GM12878 (cell line): ENCODE results near the gene ASPG. TPM values are rescaled to one million over a fixed set of nuclear protein-coding genes. Genes with fewer than 3 reads are reported as not detected.

Experiments used
- ATAC-seq: fragments of 200-7000 bp; cut with Tn5 transposase; 3 replicates; pipeline ENCODE4 v1.9.1; 2020; ENCODE audit warnings: mild to moderate bottlenecking, moderate library complexity
- BruUV-seq: library from RNA; stranded (reverse); fragments of 400-500 nt; replicated peaks from 2 replicates; lab custom pipeline; 2021; lab: Mats Ljungman, UMichigan
- CTCF ChIA-PET: fragments of 300-600 bp; sonication (Branson Sonifier 250); formaldehyde crosslinking; extraction: SDS; loops from one replicate; lab custom pipeline; 2021; ENCODE audit warnings: inconsistent platforms; lab: Yijun Ruan, JAX
- POLR2A ChIA-PET: fragments of 350-600 bp; formaldehyde crosslinking; extraction: SDS; loops from one replicate; lab custom pipeline; 2021; ENCODE audit warnings: inconsistent platforms; lab: Charles Lee
- RAD21 ChIA-PET: fragments of 300-600 bp; sonication (Branson Sonifier 250); formaldehyde crosslinking; loops from one replicate; lab custom pipeline; 2023; ENCODE audit warnings: antibody characterized with exemption; ENCODE audit not compliant: unreplicated experiment; lab: Charles Lee
- SMC1A ChIA-PET: fragments of 300-600 bp; sonication (Branson Sonifier 250); formaldehyde crosslinking; loops from one replicate; lab custom pipeline; 2023; ENCODE audit not compliant: unreplicated experiment, uncharacterized antibody; lab: Charles Lee
- DNase-seq: peaks from one replicate; pipeline ENCODE4 v3.0.0-alpha.2; 2011; ENCODE audit warnings: low read depth, low spot score
- FAIRE-seq: peaks from 3 replicates; lab custom pipeline; 2011; peaks lifted over from hg19 to GRCh38; lab: Jason Lieb, UNC
- H2AFZ ChIP-seq: 2 replicates; pipeline ENCODE4 v1.6.0; 2011; ENCODE audit warnings: low read depth, low read length, control low read depth; ENCODE audit not compliant: control insufficient read depth
- H3K27ac ChIP-seq: 2 replicates; pipeline ENCODE4 v1.5.1; 2011; ENCODE audit warnings: control low read depth; ENCODE audit not compliant: control insufficient read depth, insufficient read depth
- H3K27me3 ChIP-seq, 2 experiments: replicated peaks in 1 of 2; 2 replicates each; pipeline versions ENCODE4 v1.6.0 to v1.6.1; 2011; ENCODE audit warnings: low read length in 1 of 2; ENCODE audit not compliant: control insufficient read depth in 2 of 2, insufficient read depth in 2 of 2
- H3K36me3 ChIP-seq, 2 experiments: 2 replicates each; pipeline ENCODE4 v1.5.1; 2011; ENCODE audit warnings: low read length in 1 of 2; ENCODE audit not compliant: control insufficient read depth in 2 of 2, insufficient read depth in 2 of 2
- H3K4me1 ChIP-seq: 2 replicates; pipeline ENCODE4 v1.6.1; 2011; ENCODE audit warnings: mild to moderate bottlenecking, low read length, moderate library complexity, mixed read lengths; ENCODE audit not compliant: control insufficient read depth, insufficient read depth
- H3K4me2 ChIP-seq: 2 replicates; pipeline ENCODE4 v1.6.0; 2011; ENCODE audit warnings: control low read depth; ENCODE audit not compliant: control insufficient read depth, insufficient read depth
- H3K4me3 ChIP-seq: fragments of 200-600 bp; sonication (generic); 2 replicates; pipeline ENCODE4 v1.5.1; 2016
- H3K79me2 ChIP-seq: 2 replicates; pipeline ENCODE4 v1.6.0; 2011; ENCODE audit warnings: low read length; ENCODE audit not compliant: control insufficient read depth, insufficient read depth
- H3K9ac ChIP-seq: 2 replicates; pipeline ENCODE4 v1.8.0; 2011; ENCODE audit warnings: low read length, control low read depth, mixed read lengths; ENCODE audit not compliant: control insufficient read depth, insufficient read depth
- H3K9me3 ChIP-seq: replicated peaks from 3 replicates; pipeline ENCODE4 v1.5.1; 2011; ENCODE audit warnings: mild to moderate bottlenecking, low read length; ENCODE audit not compliant: control insufficient read depth, insufficient read depth
- H4K20me1 ChIP-seq: 2 replicates; pipeline ENCODE4 v1.6.0; 2011; ENCODE audit not compliant: control insufficient read depth, insufficient read depth
- CUX1 ChIP-seq: IDR thresholded peaks from 2 replicates; pipeline ENCODE4 v1.6.1; 2012; ENCODE audit warnings: improper control_type of control experiment, low read depth, low read length; ENCODE audit not compliant: insufficient replicate concordance
- DPF2 ChIP-seq: fragments of 450-650 bp; IDR thresholded peaks from 2 replicates; pipeline ENCODE4 v1.6.1; 2017; ENCODE audit warnings: mild to moderate bottlenecking
- HCFC1 ChIP-seq: fragments of 150-350 bp; IDR thresholded peaks from 2 replicates; pipeline ENCODE4 v1.6.1; 2014; ENCODE audit warnings: low read length
- MYB ChIP-seq: fragments of 150-350 bp; IDR thresholded peaks from 2 replicates; pipeline ENCODE4 v1.6.1; 2014; ENCODE audit warnings: mild to moderate bottlenecking, low read depth, low read length, borderline replicate concordance
- RAD51 ChIP-seq: fragments of 450-650 bp; IDR thresholded peaks from 2 replicates; pipeline ENCODE4 v1.6.1; 2016; ENCODE audit warnings: moderate library complexity, mild to moderate bottlenecking, inconsistent platforms
- RELA ChIP-seq: fragments of 450-650 bp; IDR thresholded peaks from 2 replicates; pipeline ENCODE4 v1.8.0; 2014; ENCODE audit warnings: borderline replicate concordance; ENCODE audit not compliant: partially characterized antibody
- SKIL ChIP-seq: fragments of 450-650 bp; IDR thresholded peaks from 2 replicates; pipeline ENCODE4 v1.6.1; 2017; ENCODE audit warnings: mild to moderate bottlenecking, low read depth, inconsistent platforms; ENCODE audit not compliant: poor library complexity, severe bottlenecking
- TBL1XR1 ChIP-seq: IDR thresholded peaks from 2 replicates; pipeline ENCODE4 v1.6.1; 2012; ENCODE audit warnings: low read depth, low read length, improper control_type of control experiment
- WRNIP1 ChIP-seq: IDR thresholded peaks from 2 replicates; pipeline ENCODE4 v1.6.1; 2011; ENCODE audit warnings: low read depth, low read length, improper control_type of control experiment, borderline replicate concordance
- YBX1 ChIP-seq: fragments of 450-650 bp; IDR thresholded peaks from 2 replicates; pipeline ENCODE4 v1.6.1; 2016; ENCODE audit warnings: antibody characterized with exemption
- ZNF24 ChIP-seq: fragments of 450-650 bp; IDR thresholded peaks from 2 replicates; pipeline ENCODE4 v1.6.1; 2017; ENCODE audit warnings: antibody characterized with exemption, mild to moderate bottlenecking
- WGBS: methylation state at CpG from one replicate; pipeline ENCODE4 v1.1.6; 2016; ENCODE audit warnings: low lambda C conversion rate; ENCODE audit not compliant: insufficient replicate concordance, insufficient coverage; ENCODE audit errors: missing lambda C conversion rate; 5-methylcytosine and 5-hydroxymethylcytosine counted together
- in situ Hi-C: fragments of 300-500 bp; cut with MboI; formaldehyde crosslinking; loops from 9 replicates; pipeline ENCODE4 v1.14.3; 2018; ENCODE audit warnings: mixed read lengths
- intact Hi-C: fragments of 100-400 bp; cut with micrococcal nuclease; formaldehyde crosslinking; loops from one replicate; pipeline ENCODE4 v1.14.2; 2022; ENCODE audit not compliant: unreplicated experiment
- polyA plus RNA-seq, 11 experiments: library from polyadenylated mRNA; depleted of rRNA in 4 of 11; unstranded in 6 of 11; stranded (reverse) in 5 of 11; fragments of >200 nt; fragmentation: Nextera tagmentation in 4 of 11; fragmentation: Illumina TruSeq in 1 of 11; extraction: Ambion mirVana in 4 of 11; extraction: Trizol in 1 of 11; gene quantifications; 1 replicate in 1 of 11; 2 replicates in 10 of 11; pipeline versions ENCODE4 v1.2.1 to v1.2.3, GENCODE V29; 2011 to 2016; ENCODE audit warnings: inconsistent platforms in 2 of 11, missing spikeins in 2 of 11, low read depth in 1 of 11
- total RNA-seq, 4 experiments: library from RNA; depleted of rRNA in 3 of 4; stranded (reverse); fragments of >200 nt in 3 of 4; fragmentation: Illumina TruSeq in 1 of 4; extraction: Trizol in 1 of 4; gene quantifications; 2 replicates each; pipeline versions ENCODE4 v1.2.1 to v1.2.3, GENCODE V29; 2013 to 2021

ASPG gene
- total and polyA plus RNA-seq, 10 of the 15 experiments (the other 5 are each of a cell fraction or from before 2014, with no cell fraction given), result not detected

DNA sequence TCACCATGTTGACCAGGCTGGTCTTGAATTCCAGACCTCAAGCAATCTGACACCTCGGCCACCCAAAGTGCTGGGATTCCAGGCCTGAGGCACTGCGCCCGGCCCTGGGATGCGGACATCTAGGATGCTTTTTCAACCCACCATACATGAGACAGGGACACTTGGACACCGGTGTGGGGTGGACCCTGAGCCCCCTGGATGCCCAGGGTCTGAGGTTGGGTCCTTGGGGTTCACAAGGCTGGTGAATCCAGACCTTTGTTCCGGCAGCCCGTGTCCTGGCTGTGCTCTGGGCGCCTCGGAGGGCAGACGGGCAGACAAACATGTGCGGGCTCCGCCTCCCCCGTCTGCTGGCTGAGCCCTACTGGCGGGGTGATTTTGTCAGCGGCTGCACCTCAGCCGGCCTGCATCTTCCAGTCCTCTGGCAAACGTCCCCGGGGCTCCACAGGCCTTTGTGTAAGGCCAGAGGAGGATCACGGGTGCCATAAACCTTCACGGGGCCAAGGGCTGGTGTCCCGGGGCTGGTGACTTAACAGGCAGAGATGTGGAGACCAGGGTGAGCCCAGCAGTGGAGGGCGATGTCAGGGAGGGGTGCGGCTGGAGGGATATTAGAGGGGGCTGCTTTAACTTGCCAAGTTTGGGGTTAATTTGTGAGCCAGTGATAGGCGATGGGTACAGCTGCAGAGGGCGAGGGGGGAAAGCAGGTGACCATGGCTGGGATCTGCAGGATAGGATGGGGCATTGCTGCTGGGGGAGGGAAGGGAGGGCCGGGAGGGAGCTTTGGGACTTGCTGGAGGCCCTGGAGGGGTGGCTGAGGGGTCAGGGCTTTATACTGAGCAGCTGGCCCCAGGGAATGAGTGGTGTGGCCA is 5.8 kb downstream of the ASPG start:
- H3K27ac ChIP-seq, result no peak overlapping the region
- DNase-seq (no peak), FAIRE-seq (no peak), ATAC-seq (no peak)
- H3K9ac ChIP-seq, result no peak overlapping the region
- H4K20me1 ChIP-seq, result no peaks in the 10 kb centered on the region
- H3K79me2 ChIP-seq, result no peaks in the 10 kb centered on the region
- in situ Hi-C loops (no loop called here), intact Hi-C loops (loop anchor here (5.0 kb wide), 1 partner anchor 551 kb away; no protein-coding TSS in a partner anchor)
- H3K4me1 ChIP-seq, result no peaks in the 10 kb centered on the region
- no peaks in the 10 kb centered on the region for H3K36me3 ChIP-seq
- RAD21 ChIA-PET, result interaction anchor here (1.4 kb wide), 1 partner anchor 473 kb away, joined by 3 read pairs; no protein-coding TSS in a partner anchor
- no peak overlapping the region for H2AFZ ChIP-seq
- H3K9me3 ChIP-seq, result no peaks in the 10 kb centered on the region
- BruUV-seq, result no TSS peak
- CTCF ChIA-PET, result interaction anchor here (0.8 kb wide), 1 partner anchor 13 kb away, joined by 3 read pairs; no protein-coding TSS in a partner anchor
- WGBS, result 47% methylated on average over 19 of the region's 26 CpGs
- no peak overlapping the region for H3K4me2 ChIP-seq
- TF ChIP-seq HCFC1 (no peak), CUX1 (no peak), TBL1XR1 (no peak), RAD51 (no peak), MYB (no peak), SKIL (no peak), ZNF24 (no peak), WRNIP1 (no peak), RELA (no peak), DPF2 (no peak), YBX1 (no peak)
- POLR2A ChIA-PET, result no interaction called here
- no peaks in the 10 kb centered on the region for H3K27me3 ChIP-seq
- no peak overlapping the region for H3K4me3 ChIP-seq
- SMC1A ChIA-PET, result interaction anchor here (0.6 kb wide), 1 partner anchor 61 kb away, joined by 3 read pairs; no protein-coding TSS in a partner anchor
